Body of pancreas (tissue), 4 donors: ENCODE data around the gene POLDIP3. TPM values are rescaled to one million over a fixed set of nuclear protein-coding genes. Genes with fewer than 3 reads are reported as not detected.

Experiments
- ATAC-seq: fragments of 150-250 bp; one replicate; pipeline ENCODE4 v1.9.1; 2016
- DNase-seq, 4 donors: peaks; one replicate each; pipeline ENCODE4 v3.0.0-alpha.2; 2019
- H3K27ac ChIP-seq, 4 donors: fragments of 200-600 bp; sonication (generic); 1 replicate in 3 of 4; 2 replicates in 1 of 4; pipeline versions ENCODE4 v1.5.1 to v1.6.1; 2016 to 2019; ENCODE audit warnings: mild to moderate bottlenecking in 1 of 4, mixed read lengths in 1 of 4, moderate library complexity in 1 of 4
- H3K27me3 ChIP-seq, 2 donors: fragments of 200-600 bp; sonication (generic); one replicate each; pipeline ENCODE4 v1.6.0; 2016; ENCODE audit warnings: mild to moderate bottlenecking in 1 of 2
- H3K36me3 ChIP-seq, 2 donors: fragments of 200-600 bp; sonication (generic); replicated peaks in 1 of 2; 2 replicates each; pipeline ENCODE4 v1.5.1; 2016; ENCODE audit warnings: low read depth in 2 of 2; ENCODE audit not compliant: insufficient read depth in 1 of 2
- H3K4me1 ChIP-seq: fragments of 200-600 bp; sonication (generic); one replicate; pipeline ENCODE4 v1.6.0; 2016
- H3K4me3 ChIP-seq, 2 donors: fragments of 200-600 bp; sonication (generic); 1 replicate in 1 of 2; 2 replicates in 1 of 2; pipeline ENCODE4 v1.5.1; 2016 to 2019
- H3K9me3 ChIP-seq, 3 donors: fragments of 200-600 bp; sonication (generic); 1 replicate in 2 of 3; 2 replicates in 1 of 3; pipeline ENCODE4 v1.5.1; 2016
- CTCF ChIP-seq, 7 experiments: fragments of 450-650 bp in 4 of 7; fragments of 200-600 bp in 3 of 7; sonication (generic) in 3 of 7; IDR thresholded peaks; one replicate each; pipeline ENCODE4 v1.5.1; 2016 to 2019; ENCODE audit warnings: antibody characterized with exemption in 7 of 7
- POLR2A ChIP-seq, 3 donors: fragments of 450-650 bp; IDR thresholded peaks; one replicate each; pipeline ENCODE4 v1.6.1; 2016; ENCODE audit warnings: antibody characterized with exemption in 3 of 3, mild to moderate bottlenecking in 2 of 3
- WGBS, 2 donors: methylation state at CpG; one replicate each; pipeline ENCODE4 v1.1.5; 2017; 5-methylcytosine and 5-hydroxymethylcytosine counted together
- intact Hi-C: fragments of 100-400 bp; cut with DNase I; formaldehyde crosslinking; loops from one replicate; pipeline ENCODE4 v1.15.1; 2023
- total RNA-seq, 2 donors: library from RNA; depleted of rRNA; stranded (reverse); fragments of >200 nt; gene quantifications; one replicate each; pipeline ENCODE4 v1.1.0, GENCODE V29; 2016

The POLDIP3 gene
- total RNA-seq, 2 donors from 2014 or later: 23.1 to 30.6 TPM

- DNase-seq: no peak
- peak overlapping the region; percentile 40 to 55 for H3K4me3 ChIP-seq
- WGBS, 2 donors: 0% methylated on average over 9 to 10 of the region's 10 CpGs
- intact Hi-C loops: no loop called here
- peaks cover 75% of the 10 kb centered on the region for H3K4me1 ChIP-seq
- no peaks in the 10 kb centered on the region for H3K36me3 ChIP-seq
- H3K27me3 ChIP-seq: no peaks in the 10 kb centered on the region
- ATAC-seq: no peak
- peak overlapping the region; percentile 92 to 98 (median 94) for H3K27ac ChIP-seq
- TF ChIP-seq CTCF (IDR thresholded peaks at IDR 0.05) (no peak), POLR2A (IDR thresholded peaks at IDR 0.05) (no peak)
- no peaks in the 10 kb centered on the region for H3K9me3 ChIP-seq
These were observed 796 bp downstream of the POLDIP3 start for GRCh38 chr22:42613872-42614301.

DNA sequence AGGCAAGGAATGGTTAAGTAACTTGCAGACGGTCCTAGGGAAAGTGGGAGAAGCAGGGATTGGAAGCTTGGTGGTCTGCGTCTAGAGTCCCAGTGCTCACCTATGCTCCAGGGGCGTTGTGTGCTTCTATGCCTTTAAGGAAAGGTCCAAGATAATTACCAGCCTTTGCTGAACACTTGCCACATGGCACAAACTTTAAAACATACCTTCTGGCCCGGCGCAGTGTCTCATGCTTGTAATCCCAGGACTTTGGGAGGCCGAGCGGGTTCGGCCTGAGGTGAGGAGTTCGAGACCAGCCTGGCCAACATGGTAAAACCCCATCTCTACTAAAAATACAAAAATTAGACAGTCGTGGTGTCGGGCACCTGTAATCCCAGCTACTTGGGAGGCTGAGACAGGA lies 2.3 kb downstream of the POLDIP3 start:
- no peaks in the 10 kb centered on the region for H3K36me3 ChIP-seq
- H3K27me3 ChIP-seq: no peaks in the 10 kb centered on the region
- peaks cover 81% of the 10 kb centered on the region for H3K4me1 ChIP-seq
- no peak for DNase-seq
- H3K9me3 ChIP-seq: no peaks in the 10 kb centered on the region
- TF ChIP-seq CTCF (IDR thresholded peaks at IDR 0.05) (no peak), POLR2A (IDR thresholded peaks at IDR 0.05) (no peak)
- peak overlapping the region in 2 of 4 donors; percentile 12 to 98 for H3K27ac ChIP-seq
- 48 to 51% methylated on average over 5 to 11 of the region's 11 CpGs for WGBS, 2 donors
- intact Hi-C loops: no loop called here
- no peak for ATAC-seq
- H3K4me3 ChIP-seq: no peak overlapping the region

GRCh38 chr22:42611051-42611450 lies 3.6 kb downstream of the POLDIP3 start:
- ATAC-seq: no peak
- H3K36me3 ChIP-seq: no peaks in the 10 kb centered on the region
- H3K27me3 ChIP-seq: no peaks in the 10 kb centered on the region
- H3K4me1 ChIP-seq: peaks cover 83% of the 10 kb centered on the region
- intact Hi-C loops: no loop called here
- H3K27ac ChIP-seq: peak overlapping the region in 1 of 4 donors; percentile 81
- H3K9me3 ChIP-seq: no peaks in the 10 kb centered on the region
- DNase-seq: no peak
- H3K4me3 ChIP-seq: no peak overlapping the region
- WGBS, 2 donors: 69% methylated on average over 1 of the region's 1 CpG
- TF ChIP-seq CTCF (IDR thresholded peaks at IDR 0.05) (no peak), POLR2A (IDR thresholded peaks at IDR 0.05) (no peak)

- peak overlapping the region in 3 of 4 donors; percentile 66 to 81 (median 70) for H3K27ac ChIP-seq
- 51 to 73% methylated on average over 5 of the region's 5 CpGs for WGBS, 2 donors
- intact Hi-C loops: no loop called here
- TF ChIP-seq CTCF (IDR thresholded peaks at IDR 0.05) (no peak), POLR2A (IDR thresholded peaks at IDR 0.05) (no peak)
- DNase-seq (no peak), ATAC-seq (no peak)
- peaks cover 81% of the 10 kb centered on the region for H3K4me1 ChIP-seq
- H3K9me3 ChIP-seq: no peaks in the 10 kb centered on the region
- H3K27me3 ChIP-seq: no peaks in the 10 kb centered on the region
- no peaks in the 10 kb centered on the region for H3K36me3 ChIP-seq
- H3K4me3 ChIP-seq: no peak overlapping the region
These were observed 4.5 kb downstream of the POLDIP3 start for GRCh38 chr22:42610186-42610585.

GRCh38 chr22:42608823-42609361 lies 5.8 kb downstream of the POLDIP3 start:
- Histone ChIP-seq H3K4me3 (no peak overlapping the region), H3K9me3 (no peaks in the 10 kb centered on the region), H3K36me3 (no peaks in the 10 kb centered on the region), H3K27me3 (no peaks in the 10 kb centered on the region), H3K27ac (peak overlapping the region; percentile 56 to 81 (median 68)), H3K4me1 (peaks cover 91% of the 10 kb centered on the region)
- peak; percentile 48 for ATAC-seq
- TF ChIP-seq POLR2A (IDR thresholded peaks at IDR 0.05): peak in 2 of 3 donors; percentile 17 to 29
- no peak for TF ChIP-seq CTCF (IDR thresholded peaks at IDR 0.05)
- intact Hi-C loops: no loop called here
- no peak for DNase-seq
- 60 to 68% methylated on average over 11 of the region's 11 CpGs for WGBS, 2 donors
